ENCODE results near the gene WDR7.

WDR7 gene

DNA sequence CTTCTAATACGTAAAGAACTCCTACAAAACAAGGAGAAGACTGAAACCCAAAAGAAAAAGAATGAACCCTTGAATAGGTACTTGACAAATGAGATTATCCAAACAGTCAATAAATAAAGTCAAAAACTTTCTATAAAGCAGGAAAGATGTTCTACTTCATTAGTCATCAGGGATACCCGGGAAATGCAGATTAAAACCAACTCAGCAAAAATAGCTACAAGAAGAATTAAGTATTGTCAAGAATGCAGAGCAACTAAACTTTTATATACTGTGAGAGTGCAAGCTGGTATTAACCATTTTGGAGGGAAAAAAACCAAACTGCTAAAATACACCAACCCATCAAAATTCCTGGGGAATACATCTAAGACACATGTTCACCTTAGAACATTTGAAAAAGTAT, 23.2 kb upstream of the WDR7 start:
- Histone ChIP-seq H3K4me1 (ENCODE audit: insufficient read depth, low read length, severe bottlenecking) (no peaks in the 10 kb centered on the region), H2AFZ (ENCODE audit: low read length) (no peak overlapping the region), H3K4me3 (ENCODE audit: low read depth, low read length, poor library complexity, severe bottlenecking) (no peak overlapping the region), H3K27ac (ENCODE audit: low read depth, low read length, poor library complexity, severe bottlenecking) (no peak overlapping the region), H3K36me3 (ENCODE audit: insufficient read depth, low read length) (peaks cover 58% of the 10 kb centered on the region), H3K9ac (ENCODE audit: low read length) (no peak overlapping the region), H3K79me2 (ENCODE audit: insufficient read depth, low read length) (peaks cover 78% of the 10 kb centered on the region), H3F3A (ENCODE audit: insufficient read depth, low read length) (no peaks in the 10 kb centered on the region), H3K27me3 (ENCODE audit: insufficient read depth, low read length) (no peaks in the 10 kb centered on the region), H3K9me3 (ENCODE audit: low read length) (no peaks in the 10 kb centered on the region), H3K4me2 (ENCODE audit: low read length) (no peak overlapping the region), H4K20me1 (ENCODE audit: insufficient read depth, low read length) (no peaks in the 10 kb centered on the region; the same call in 1 of the 2 replicates), H3K9me2 (ENCODE audit: low read depth, low read length) (no peaks in the 10 kb centered on the region)
- TF ChIP-seq, protein P1, sequence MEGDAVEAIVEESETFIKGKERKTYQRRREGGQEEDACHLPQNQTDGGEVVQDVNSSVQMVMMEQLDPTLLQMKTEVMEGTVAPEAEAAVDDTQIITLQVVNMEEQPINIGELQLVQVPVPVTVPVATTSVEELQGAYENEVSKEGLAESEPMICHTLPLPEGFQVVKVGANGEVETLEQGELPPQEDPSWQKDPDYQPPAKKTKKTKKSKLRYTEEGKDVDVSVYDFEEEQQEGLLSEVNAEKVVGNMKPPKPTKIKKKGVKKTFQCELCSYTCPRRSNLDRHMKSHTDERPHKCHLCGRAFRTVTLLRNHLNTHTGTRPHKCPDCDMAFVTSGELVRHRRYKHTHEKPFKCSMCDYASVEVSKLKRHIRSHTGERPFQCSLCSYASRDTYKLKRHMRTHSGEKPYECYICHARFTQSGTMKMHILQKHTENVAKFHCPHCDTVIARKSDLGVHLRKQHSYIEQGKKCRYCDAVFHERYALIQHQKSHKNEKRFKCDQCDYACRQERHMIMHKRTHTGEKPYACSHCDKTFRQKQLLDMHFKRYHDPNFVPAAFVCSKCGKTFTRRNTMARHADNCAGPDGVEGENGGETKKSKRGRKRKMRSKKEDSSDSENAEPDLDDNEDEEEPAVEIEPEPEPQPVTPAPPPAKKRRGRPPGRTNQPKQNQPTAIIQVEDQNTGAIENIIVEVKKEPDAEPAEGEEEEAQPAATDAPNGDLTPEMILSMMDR (IDR thresholded peaks at IDR 0.05; ENCODE audit: low read length): no peak
- TF ChIP-seq EZH2 (IDR thresholded peaks at IDR 0.05; ENCODE audit: borderline replicate concordance, low read length): no peak

DNA sequence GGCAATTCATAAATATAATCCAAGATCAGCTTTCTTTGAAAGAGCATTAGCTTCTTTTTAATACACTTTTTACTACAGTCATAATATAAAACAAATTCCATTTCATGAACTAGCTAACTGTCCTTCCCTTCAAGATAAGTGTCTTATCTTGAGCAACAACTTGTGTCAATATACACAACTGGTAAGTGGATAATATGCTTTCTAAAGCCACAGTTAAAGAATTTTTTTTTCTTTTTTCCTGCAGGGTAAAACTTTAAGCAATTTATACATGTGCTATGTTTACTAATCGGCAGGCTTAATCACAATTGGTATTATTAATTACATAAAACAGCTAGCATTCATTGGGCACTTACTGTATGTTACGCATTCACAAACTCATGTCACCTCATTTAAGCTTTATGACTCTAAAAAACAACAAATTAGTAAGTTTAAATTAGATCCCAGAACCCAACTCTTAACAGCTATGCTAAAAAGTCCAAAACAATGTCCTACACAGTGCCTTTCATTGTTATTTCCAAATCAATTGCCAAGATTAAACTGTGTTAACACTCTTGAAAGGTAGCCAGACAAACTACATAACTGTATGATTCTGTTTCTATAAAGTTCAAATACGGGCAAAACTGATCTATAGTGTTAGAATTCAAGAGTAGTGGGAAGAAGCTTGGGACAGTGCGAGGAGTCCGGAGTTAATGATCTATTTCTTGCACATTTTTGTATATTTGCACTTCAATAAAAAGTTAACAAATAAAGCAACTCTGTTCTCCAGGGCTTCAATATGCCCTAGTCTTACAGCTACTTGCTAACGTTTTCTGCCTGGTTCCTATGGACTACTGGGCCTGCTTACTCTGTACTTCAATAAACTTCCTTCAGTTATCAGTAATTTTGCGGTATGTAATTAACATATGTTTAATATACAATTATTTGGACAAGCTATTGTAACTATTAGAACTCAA, 18.8 kb upstream of the WDR7 start:
- Histone ChIP-seq H3K9me3 (ENCODE audit: low read length) (no peaks in the 10 kb centered on the region), H3K4me2 (ENCODE audit: low read length) (no peak overlapping the region), H3K4me3 (ENCODE audit: low read depth, low read length, poor library complexity, severe bottlenecking) (no peak overlapping the region), H4K20me1 (ENCODE audit: insufficient read depth, low read length) (no peaks in the 10 kb centered on the region; the same call in 1 of the 2 replicates), H3K4me1 (ENCODE audit: insufficient read depth, low read length, severe bottlenecking) (peaks cover 20% of the 10 kb centered on the region), H3K36me3 (ENCODE audit: insufficient read depth, low read length) (peaks cover 65% of the 10 kb centered on the region), H3K9me2 (ENCODE audit: low read depth, low read length) (no peaks in the 10 kb centered on the region), H2AFZ (ENCODE audit: low read length) (no peak overlapping the region), H3K79me2 (ENCODE audit: insufficient read depth, low read length) (peaks cover 95% of the 10 kb centered on the region), H3F3A (ENCODE audit: insufficient read depth, low read length) (no peaks in the 10 kb centered on the region), H3K9ac (ENCODE audit: low read length) (no peak overlapping the region), H3K27ac (ENCODE audit: low read depth, low read length, poor library complexity, severe bottlenecking) (no peak overlapping the region), H3K27me3 (ENCODE audit: insufficient read depth, low read length) (no peaks in the 10 kb centered on the region)
- TF ChIP-seq, protein P1 (IDR thresholded peaks at IDR 0.05; ENCODE audit: low read length): no peak
- no peak for TF ChIP-seq EZH2 (IDR thresholded peaks at IDR 0.05; ENCODE audit: borderline replicate concordance, low read length)

DNA sequence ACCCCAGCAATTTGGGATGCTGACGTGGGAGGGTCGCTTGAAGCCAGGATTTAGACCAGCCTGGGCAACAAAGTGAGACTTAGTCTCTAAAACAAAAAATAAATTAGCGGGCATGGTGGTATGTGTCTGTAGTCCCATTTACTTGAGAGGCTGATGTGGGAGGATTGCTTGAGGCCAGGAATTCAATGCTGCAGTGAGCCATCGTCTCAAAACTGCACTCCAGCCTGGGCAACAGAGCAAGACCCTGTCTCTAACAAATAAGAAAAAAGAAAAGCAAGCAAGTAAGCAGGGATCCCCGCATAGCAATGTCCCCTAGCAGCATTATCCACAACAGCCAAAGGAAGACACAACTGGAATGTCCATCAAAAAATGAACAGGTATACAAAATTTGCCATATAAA, 16.2 kb upstream of the WDR7 start:
- TF ChIP-seq, protein P1 (IDR thresholded peaks at IDR 0.05; ENCODE audit: low read length): no peak
- no peak for TF ChIP-seq EZH2 (IDR thresholded peaks at IDR 0.05; ENCODE audit: borderline replicate concordance, low read length)
- Histone ChIP-seq H3K4me1 (ENCODE audit: insufficient read depth, low read length, severe bottlenecking) (peaks cover 28% of the 10 kb centered on the region), H3K36me3 (ENCODE audit: insufficient read depth, low read length) (peaks cover 52% of the 10 kb centered on the region), H4K20me1 (ENCODE audit: insufficient read depth, low read length) (no peaks in the 10 kb centered on the region; the same call in 1 of the 2 replicates), H3K27ac (ENCODE audit: low read depth, low read length, poor library complexity, severe bottlenecking) (no peak overlapping the region), H3K79me2 (ENCODE audit: insufficient read depth, low read length) (peaks cover 78% of the 10 kb centered on the region), H3K4me3 (ENCODE audit: low read depth, low read length, poor library complexity, severe bottlenecking) (no peak overlapping the region), H3K9me2 (ENCODE audit: low read depth, low read length) (no peaks in the 10 kb centered on the region), H3K9ac (ENCODE audit: low read length) (no peak overlapping the region), H3K9me3 (ENCODE audit: low read length) (no peaks in the 10 kb centered on the region), H2AFZ (ENCODE audit: low read length) (no peak overlapping the region), H3F3A (ENCODE audit: insufficient read depth, low read length) (no peaks in the 10 kb centered on the region), H3K27me3 (ENCODE audit: insufficient read depth, low read length) (no peaks in the 10 kb centered on the region), H3K4me2 (ENCODE audit: low read length) (no peak overlapping the region; the same call in 1 of the 2 replicates)

All from OCI-LY1 (cell line).